ENCODE data around the gene TSSK6.

- TF ChIP-seq CTCF (IDR thresholded peaks at IDR 0.05), result no peak
- no peak for TF ChIP-seq POLR2AphosphoS5 (IDR thresholded peaks at IDR 0.05)
Measured at GRCh38 chr19:19510432-19510831, 4.9 kb downstream of the TSSK6 start.

All from esophagus muscularis mucosa (tissue), 3 donors.